ENCODE results near the gene SERPINE3. TPM values are rescaled to one million over a fixed set of nuclear protein-coding genes. Genes with fewer than 3 reads are reported as not detected.

The SERPINE3 gene
- total RNA-seq, 1 donor from 2014 or later, result not detected

Other genes starting within 250 kb of the SERPINE3 start
- not detected in 2 replicates for gene C13orf42, start 228.4 kb upstream of the SERPINE3 start, total RNA-seq
- gene FAM124A, start 117.3 kb upstream of the SERPINE3 start, total RNA-seq, result 0.48 and 1.2 TPM in 2 replicates
- gene INTS6, start 113.3 kb downstream of the SERPINE3 start, total RNA-seq, result 21.9 and 23.2 TPM in 2 replicates
- gene WDFY2, start 244.8 kb downstream of the SERPINE3 start, total RNA-seq, result 5.8 and 11.1 TPM in 2 replicates

All from kidney epithelial cell (primary cell).